G401.6 (cell line): ENCODE results near the gene FBXO4.
A peak's percentile ranks its signal among the peaks of the same experiment; 100 is the strongest.
"Not testable (repeated sequence)": the region's sequence is repeated elsewhere in the genome, so short reads cannot be mapped to it uniquely, and the experiment has no call there.

Source experiments
- FAIRE-seq: peaks from 2 replicates; lab custom pipeline; 2012; peaks lifted over from hg19 to GRCh38; lab: Jason Lieb, UNC

FBXO4 gene

GRCh38 chr5:41925555-41925951 lies 472 bp downstream of the FBXO4 start:
- FAIRE-seq = no peak

GRCh38 chr5:41927604-41928003 lies 2.5 kb downstream of the FBXO4 start:
- FAIRE-seq = no peak

DNA sequence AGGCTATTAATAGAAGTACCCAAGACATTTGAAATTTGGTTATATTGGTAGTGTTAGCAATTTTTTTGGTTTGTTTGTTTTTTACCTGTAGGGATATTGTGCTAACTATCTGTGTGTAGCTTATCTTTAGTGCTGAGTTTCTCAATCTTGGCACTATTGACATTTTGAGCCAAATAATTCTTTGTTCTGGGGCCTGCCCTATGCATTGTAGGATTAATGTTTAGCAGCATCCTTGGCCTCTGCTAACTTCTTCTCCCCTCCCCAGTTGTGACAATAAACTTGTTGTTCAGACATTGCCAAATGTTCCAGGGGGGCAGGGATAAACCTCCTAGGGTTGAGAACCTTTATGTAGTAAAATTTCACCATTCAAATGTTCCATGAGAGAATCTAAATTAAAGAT lies 4.0 kb downstream of the FBXO4 start:
- FAIRE-seq = no peak

DNA sequence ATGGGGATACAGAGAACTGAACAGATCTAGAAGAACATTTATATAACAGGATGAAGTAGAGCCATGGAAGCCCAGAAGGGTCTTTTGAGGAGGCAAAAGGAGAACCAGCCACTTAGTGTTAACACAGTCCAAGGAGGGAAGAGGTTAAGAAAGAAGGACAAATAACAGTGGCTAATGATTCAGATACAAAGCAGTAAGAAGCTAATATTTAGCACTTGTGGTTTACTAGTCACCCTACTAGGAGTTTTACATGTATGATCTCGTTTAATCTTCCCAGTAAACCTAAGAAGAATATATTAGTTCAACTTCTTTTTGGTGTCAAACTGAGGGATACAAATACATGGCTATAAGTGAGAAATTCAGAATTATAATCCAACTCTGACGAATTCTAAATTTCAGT lies 7.7 kb downstream of the FBXO4 start:
- FAIRE-seq = no peak

GRCh38 chr5:41935544-41935943 lies 10.5 kb downstream of the FBXO4 start:
- no peak for FAIRE-seq

DNA sequence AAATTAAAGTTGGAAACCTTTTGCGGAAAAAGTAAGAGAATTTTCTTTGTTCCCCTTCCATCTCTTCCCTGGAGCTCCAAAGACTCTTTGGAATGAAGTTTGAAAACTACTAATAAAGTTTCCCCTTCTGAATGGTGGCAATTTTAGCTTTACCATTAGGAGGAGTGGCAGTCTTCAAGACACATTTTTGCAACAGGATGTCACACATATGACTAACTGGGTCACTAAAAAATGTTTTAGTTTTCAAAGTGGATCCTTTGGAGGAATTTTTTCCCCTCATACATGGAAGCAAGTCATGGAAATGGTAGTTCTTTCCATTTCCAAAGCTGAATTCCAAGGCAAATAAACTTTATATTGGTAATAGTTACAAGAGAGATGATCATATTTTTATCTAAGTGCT lies 15.6 kb downstream of the FBXO4 start:
- no peak for FAIRE-seq

- not testable (repeated sequence) for FAIRE-seq
Measured at GRCh38 chr5:41945332-41945955, 20.4 kb downstream of the FBXO4 start.

- no peak for FAIRE-seq
Measured at GRCh38 chr5:41951224-41951623, 26.1 kb downstream of the FBXO4 start.

GRCh38 chr5:41954286-41954685 lies 29.2 kb downstream of the FBXO4 start:
- FAIRE-seq = no peak

GRCh38 chr5:41955432-41956024 lies 30.4 kb downstream of the FBXO4 start:
- FAIRE-seq = no peak

GRCh38 chr5:41956943-41957342 lies 31.9 kb downstream of the FBXO4 start:
- no peak for FAIRE-seq

DNA sequence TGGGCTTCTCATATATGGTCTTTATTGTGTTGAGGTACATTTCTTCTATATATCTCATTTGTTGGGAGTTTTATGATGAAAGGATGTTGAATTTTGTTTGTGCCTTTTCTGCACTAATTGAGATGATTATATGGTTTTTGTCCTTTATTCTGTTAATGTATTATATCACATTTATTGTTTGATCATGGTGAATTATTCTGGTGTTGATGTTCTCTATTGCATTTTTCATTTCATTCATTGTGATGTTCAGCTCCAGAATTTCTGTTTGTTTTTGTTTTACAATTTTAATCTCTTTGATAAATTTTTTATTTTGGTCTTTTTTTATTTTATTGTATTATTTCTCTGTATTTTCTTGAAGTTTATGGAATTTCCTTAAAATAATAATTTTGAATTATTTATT lies 35.4 kb downstream of the FBXO4 start:
- peak; percentile 39 for FAIRE-seq

GRCh38 chr5:41961736-41962135 lies 36.7 kb downstream of the FBXO4 start:
- FAIRE-seq = no peak

DNA sequence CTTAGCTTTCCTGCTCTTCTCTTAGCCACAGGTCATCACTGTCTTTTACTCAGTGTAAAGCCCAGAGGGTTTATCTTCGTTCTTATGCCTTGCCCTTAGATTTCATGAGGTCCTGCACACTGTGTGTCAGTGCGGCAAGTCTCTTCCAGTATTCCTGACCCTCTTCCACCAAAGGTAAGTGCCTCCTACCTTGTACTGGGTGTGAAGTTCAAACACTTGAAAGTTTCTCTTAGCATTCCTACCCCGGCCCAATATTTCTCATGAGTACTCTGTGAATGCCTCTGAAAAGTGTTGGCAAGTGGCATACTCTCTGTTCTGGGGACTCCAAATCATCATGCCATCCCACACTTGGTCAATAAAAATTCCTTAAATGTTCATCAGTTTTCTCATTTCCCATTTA lies 37.4 kb downstream of the FBXO4 start:
- FAIRE-seq = no peak

GRCh38 chr5:41966401-41967105 lies 41.5 kb downstream of the FBXO4 start:
- no peak for FAIRE-seq

DNA sequence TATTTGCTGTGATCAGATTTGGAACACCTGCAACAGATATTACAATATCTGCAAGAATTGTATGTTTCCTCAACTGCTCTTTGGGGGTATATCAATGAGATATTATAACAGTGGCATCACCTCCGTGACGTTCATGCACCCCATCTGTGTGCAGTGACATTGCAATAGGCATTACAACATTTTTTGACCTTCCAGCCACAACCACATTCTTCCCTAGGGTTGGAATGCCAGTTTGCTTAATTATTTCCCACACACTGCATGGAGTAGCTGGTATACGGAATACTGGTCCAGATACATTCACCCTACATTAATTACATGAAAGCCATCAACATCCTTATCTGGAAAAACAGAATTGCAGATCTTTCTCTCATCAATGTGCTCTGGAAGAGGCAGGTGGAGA lies 42.3 kb downstream of the FBXO4 start:
- no peak for FAIRE-seq

DNA sequence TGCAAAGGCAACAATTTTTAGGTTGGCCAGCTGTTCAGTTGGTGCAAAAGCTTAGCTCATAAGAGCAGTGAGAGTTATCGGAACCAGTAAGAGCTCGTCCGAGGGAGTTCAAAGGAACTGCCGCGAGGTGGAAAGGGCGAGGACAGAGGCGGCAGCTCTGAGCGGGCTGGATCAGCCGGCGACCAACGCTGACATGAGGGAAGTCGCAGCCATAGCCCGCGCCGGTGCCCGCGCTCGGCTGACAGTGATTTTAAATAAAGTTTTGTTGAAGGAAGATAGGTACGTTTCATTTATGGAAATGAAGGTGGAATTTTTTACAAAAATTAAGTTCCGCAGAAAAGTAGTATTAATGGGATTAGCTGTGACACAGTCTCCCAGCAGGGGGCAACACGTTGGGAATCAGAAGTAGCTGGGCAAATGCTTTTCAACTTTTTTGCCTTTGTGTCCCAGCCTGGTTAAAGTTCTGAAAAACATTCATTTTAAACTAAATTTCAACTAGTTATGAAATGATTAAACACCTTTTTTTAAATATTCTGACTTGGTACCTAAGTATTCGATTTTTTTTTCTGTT lies 43.2 kb downstream of the FBXO4 start:
- FAIRE-seq = no peak

GRCh38 chr5:41973087-41973486 lies 48.0 kb downstream of the FBXO4 start:
- no peak for FAIRE-seq

- FAIRE-seq = no peak
Measured at GRCh38 chr5:41973887-41974286, 48.8 kb downstream of the FBXO4 start.

DNA sequence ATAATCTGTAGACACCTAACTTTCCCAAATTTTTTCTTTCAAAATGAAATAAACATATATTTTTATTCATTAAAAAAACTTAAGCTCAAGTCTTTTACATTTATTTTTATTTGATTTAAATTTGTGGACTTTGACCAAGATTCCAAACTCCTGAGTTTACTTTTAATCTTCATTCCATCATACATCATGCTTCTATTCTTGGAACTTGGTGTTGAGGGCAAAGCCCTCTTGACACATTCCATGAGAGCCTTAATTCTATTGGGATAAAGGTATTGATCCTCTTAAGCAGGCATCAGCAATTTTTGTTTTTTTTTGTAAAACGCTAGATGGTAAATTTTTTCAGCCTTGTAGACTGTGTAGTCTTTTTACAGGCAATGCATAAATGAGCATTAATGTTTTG lies 53.6 kb downstream of the FBXO4 start:
- FAIRE-seq = no peak

DNA sequence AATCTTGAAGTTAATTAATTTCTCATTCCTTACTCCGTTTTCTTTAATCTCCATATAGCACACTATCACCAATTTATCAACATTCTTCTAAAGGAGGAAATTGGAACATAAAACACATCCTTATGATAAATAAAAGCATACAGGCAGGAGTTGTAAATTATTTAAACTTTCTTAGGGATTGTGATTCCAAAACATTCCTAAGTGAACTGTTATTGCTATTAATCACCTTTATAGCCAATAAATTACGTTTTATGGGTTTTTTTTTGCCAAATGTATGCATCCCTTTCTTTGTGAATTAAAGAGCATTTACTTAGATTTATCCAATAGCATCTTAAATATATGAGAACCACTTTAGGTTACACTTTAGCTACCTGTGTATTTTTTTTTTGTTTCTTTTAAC lies 55.3 kb downstream of the FBXO4 start:
- no peak for FAIRE-seq

DNA sequence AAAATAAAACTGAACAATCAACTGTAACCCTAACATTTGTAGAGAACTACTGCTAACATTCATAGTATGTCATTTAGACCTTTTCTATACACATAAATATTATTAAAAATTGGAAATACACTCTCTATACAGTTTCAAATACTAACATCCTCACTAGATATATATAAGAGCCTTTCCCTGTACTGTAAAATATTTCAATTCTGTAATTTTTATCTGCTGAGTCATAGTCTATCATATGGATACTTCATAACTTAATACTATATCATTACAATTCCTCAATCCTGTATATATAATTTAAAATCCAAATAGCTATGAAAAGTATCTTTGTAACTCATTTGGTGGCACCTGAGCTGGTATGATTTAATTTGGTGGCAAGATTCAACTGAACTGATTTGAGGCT lies 55.8 kb downstream of the FBXO4 start:
- no peak for FAIRE-seq

- FAIRE-seq = not testable (repeated sequence)
Measured at GRCh38 chr5:41982858-41983257, 57.8 kb downstream of the FBXO4 start.

- FAIRE-seq = no peak
Measured at GRCh38 chr5:41983284-41983683, 58.2 kb downstream of the FBXO4 start.
